Amniotic epithelial cell (primary cell): ENCODE results near the gene PHEX.
A peak's percentile ranks its signal among the peaks of the same experiment; 100 is the strongest.

Experiments used
- DNase-seq: peaks from one replicate; pipeline ENCODE4 v3.0.0-alpha.2; 2010; ENCODE audit warnings: low read depth

Gene PHEX

DNA sequence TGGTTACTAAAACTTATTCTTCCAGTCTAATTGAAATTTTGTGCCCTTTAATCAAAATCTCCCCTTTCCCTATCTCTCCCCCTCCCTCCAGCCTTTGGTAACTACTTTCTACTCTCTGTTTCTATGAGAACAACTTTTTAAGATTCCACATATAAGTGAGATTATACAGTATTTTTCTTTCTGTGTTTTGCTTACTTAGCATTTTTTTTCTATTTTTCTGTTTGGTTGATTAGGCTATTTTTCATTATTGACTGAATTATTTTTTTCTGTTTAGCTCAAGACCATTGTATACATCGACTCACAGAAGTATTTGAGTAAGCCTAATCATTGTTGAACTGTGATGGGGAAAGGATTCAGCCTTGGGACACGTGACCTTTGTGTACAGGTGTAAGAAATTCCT, 116.4 kb downstream of the PHEX start:
- no peak for DNase-seq

DNA sequence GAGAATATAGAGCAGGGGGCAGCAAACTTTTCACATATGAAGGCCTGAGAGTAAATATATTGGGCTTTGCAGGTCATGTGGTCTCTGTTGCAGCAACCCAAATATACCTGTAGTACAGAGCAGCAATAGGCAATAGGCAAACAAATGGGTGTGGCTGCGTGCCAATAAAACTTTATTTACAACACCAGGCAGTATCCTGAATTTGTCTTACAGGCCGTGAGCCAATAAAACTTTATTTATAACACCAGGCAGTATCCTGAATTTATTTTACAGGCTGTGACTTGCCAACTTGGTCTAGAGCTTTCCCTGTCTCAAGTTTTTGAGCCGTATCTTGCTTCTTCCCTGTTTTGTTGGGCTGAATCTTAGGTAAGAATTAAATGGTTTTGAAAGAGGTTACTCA, 118.2 kb downstream of the PHEX start:
- no peak for DNase-seq

DNA sequence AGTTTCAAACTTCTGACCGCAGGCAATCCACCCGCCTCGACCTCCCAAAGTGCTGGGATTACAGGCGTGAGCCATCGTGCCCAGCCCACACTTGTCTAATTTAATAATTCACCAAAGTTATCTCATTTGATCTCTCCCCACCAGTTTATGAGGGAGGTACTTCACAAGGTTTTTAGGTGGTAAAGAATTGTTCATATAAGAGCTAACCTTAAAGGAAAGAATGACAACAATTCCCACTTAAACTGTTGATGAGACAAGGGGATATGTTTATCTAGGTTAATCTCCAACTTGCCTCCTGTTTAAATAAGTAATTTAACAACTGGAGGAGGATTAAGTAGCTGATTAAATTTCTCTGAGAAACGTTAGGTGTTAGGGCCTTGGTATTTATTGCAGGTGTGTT, 123.0 kb downstream of the PHEX start:
- DNase-seq, result no peak

DNA sequence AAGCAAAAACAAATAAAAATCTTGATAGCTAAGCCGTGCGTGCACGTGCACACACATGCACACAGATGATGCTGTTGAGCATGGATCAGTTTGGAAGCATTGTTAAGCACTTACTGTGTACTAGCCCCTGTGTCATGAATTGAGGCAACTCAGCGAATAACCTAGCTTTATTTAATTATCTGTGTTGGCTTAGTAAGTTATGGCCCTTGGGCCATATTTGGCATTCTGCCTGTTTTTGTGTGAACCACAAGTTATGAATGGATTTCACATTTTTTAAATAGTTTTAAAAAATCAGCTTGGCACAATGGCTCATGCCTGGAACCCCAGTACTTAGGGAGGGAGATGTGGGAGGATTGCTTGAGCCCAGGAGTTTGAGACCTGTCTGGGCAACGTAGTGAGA, 126.9 kb downstream of the PHEX start:
- DNase-seq, result peak; percentile 72

DNA sequence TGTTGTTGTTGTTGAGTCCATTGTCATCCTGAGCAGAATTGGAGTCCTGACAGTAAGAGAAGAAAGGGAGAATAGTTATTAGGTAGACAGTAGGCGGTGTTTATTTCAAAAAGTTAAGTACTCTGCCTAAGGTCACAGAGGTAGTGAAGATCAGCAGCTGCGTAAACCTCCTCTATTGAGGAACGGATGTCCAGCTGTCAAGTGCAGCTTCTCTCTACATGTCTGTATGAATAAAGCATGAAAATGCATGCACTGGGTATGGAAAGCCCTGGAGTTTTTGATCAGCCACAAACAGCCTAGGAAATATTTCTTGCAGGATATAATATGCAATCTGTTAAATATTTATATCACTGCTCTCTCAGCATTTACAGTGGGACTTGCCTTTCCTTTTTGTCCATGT, 131.2 kb downstream of the PHEX start:
- DNase-seq, result no peak

DNA sequence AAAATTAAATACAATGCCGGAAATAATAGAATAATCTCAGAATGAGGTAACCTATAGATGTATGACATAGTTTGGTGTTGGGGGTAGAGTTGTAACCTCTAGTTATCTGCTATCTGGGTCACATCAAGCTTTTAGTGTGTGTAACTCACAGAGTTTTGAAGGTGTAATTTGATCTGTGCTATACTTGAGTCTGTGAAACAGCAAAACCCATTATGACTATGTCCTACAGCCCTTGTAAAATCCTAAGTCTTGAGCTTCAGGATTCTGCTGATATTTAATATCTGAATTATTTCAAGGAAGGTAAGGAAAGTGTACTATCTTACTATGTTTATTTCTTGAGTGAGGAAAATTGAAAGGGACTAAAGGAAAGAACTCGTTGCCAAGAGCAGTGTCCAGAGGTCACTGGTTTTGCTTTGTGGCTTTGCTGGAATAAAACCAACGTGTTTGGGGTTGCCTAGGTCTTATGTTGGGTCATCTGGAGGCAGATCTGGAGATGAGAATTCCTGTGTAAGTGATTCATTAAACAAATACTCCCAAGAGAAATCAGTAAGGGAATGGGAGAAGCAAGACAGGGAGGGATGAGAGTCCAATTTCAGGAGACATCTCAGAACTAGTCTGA, 132.8 kb downstream of the PHEX start:
- DNase-seq, result peak; percentile 48

DNA sequence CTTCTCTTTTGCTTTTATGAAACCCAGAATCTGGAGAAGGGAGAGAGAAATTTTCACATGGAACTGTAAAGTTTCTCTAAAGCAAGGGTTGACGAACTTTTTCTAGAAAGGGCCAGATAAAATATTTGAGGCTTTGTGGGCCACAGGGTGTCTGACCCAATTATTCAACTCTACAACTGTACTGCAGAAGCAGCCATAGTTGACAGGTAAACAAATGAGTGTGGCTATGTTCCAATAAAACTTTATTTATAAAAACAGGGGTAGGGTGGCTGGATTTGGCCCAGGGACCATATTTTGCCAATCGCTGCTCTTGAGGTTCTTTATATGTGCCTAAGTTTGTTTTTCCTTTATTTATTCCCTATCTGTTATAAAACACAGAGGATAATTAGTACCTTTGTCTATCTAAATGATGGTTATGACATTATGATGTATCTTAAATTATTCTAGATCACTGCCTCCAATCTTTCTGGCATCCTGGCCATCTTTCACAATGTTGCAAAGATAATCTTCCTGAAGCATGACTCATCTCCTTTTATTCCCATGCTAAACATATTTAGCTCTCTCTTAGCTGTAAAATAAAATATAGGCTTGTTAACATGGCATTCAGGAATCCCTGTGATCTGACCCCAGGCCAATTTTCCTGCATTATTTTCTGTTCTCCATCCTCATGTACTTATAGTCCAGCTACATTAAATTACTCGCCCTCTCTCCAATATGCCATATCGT, 133.8 kb downstream of the PHEX start:
- peak; percentile 69 for DNase-seq

DNA sequence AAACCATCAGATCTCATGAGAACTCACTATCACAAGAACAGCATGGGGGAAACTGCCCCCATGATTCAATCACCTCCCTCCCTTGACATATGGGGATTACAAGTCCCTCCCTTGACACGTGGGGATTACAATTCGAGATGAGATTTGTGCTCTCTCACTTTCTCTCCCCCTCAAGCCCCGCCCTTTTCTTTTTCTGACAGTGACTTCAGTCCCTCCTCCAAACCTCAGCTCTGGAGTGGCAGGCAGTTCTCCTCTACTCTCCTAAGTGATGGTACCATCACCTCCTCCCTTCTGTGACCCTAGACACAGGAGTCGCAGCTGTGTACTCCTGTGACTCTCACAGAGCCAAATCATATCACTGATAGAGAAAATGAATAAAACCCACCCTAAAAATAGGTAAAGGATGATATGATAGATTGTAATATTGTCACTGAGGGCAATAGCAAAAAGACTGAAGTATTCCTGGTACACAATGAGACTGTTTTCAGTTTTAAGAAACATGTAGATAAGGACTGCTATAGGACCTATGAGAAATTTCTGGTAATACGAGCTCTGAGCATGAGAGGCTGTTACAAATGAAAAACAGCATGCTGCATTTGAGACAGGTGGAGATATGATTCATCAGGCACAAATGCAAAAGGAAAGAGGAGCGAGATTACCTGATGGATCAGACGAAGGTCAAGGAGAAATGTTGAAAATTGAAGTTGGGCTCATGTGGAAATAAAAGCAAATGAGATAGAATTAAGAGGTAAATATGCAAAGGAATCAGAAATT, 139.3 kb downstream of the PHEX start:
- no peak for DNase-seq

DNA sequence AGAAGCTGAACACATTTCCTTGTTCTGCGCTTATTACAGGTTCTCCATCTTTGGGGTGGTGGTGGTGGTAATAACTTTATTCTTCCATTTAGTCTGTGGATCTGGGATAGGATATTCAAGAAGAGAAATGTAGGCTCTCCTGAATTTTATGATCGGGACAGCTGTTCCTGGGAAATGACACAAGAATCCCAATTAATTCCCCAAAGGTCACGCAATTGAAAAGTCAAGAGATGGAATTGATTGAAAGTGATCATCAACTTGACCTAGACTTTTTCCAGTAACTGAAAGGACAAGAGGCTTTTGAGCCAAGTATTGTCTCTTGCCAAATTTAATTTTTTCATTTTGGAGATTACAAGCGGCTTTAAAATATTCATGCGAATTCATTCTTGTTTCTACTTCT, 141.8 kb downstream of the PHEX start:
- no peak for DNase-seq

DNA sequence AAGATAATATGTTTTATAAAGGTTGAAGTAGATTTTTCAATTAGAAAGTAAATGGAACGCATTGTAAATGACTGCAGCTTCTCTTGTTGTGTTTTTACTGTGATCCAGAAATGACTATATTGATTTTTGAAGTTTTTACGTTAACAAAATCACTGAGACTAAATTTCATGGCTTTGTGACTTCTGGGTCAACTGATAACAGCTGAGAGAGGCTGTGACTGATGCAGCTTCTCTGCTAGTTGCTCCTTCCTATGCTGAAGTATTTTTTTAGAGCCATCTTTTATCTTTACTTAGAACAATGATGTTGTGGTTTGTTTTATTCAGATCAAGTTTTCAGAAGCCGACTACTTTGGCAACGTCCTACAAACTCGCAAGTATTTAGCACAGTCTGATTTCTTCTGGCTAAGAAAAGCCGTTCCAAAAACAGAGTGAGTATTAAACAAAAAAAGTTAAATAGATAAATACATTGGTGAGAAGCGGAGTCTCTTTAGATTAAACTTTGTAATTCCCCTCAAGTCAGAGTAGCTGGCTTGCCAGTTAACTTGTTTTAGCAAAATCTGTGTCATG, 145.9 kb downstream of the PHEX start:
- DNase-seq, result no peak

DNA sequence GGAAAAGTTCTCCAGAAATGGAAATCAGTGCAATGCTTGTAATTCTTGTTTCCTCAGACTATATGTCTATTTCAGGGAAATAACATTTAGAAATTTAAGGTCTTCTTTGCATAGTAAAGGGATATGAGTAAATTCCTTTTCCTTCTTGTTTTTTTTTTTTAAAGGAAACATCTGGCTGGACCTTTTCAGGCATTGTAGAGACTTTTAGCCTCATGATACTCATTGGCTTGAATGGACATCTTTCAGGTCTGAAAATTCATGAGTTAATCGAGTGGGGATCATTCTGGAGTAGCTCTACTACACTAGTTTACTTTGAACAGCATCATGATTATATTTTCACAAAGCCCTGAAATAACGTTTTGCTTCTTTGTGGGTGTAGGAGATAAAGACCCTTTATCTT, 152.0 kb downstream of the PHEX start:
- DNase-seq, result no peak

DNA sequence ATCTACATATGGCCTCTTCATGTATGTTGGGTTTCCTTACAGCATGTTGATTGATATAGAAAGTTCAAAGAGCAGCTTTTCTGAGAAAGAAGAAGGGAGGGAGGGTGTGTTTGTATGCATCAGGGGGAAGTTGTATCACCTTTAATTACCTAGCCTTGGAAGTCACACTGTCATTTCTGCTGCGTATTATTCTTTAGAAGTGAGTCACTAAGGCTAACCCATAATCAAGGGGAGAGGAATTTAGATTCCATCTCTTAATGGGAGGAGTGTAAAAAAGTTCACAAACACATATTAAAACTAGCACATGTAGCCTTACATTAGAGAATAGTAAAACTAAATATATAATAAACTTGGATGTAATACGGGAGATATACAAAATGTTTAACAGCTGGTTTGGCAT, 154.0 kb downstream of the PHEX start:
- DNase-seq, result no peak

DNA sequence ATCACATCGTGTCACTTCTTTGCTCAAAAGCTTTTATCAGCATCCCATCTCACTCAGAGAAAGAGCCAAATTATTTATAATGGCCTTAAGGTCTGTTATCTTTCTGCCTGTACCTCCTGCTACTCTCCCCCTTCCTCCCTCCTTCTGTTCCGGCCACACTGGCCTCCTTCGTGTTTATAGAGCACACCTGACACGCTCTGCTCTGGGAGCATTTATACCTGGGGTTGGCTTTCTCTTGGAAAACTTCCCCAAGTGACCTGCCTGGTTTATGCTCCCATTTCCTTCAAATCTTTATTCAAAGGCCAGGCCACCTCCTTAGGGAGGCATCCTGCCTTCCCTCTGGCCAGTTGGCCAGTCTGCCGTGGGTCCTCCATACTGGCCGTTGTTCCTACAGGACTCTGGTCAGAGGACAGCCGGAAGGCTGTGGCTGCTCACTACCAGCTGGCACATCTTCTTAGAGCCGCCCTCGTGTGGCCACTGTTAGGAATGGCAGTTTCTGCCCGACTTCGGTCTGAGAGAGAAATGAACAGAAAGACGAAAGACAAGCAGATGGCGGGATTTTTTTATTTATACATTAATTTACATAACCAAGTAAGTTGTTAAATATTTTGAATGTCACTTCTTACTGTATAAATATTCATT, 160.4 kb downstream of the PHEX start:
- DNase-seq, result peak; percentile 33

DNA sequence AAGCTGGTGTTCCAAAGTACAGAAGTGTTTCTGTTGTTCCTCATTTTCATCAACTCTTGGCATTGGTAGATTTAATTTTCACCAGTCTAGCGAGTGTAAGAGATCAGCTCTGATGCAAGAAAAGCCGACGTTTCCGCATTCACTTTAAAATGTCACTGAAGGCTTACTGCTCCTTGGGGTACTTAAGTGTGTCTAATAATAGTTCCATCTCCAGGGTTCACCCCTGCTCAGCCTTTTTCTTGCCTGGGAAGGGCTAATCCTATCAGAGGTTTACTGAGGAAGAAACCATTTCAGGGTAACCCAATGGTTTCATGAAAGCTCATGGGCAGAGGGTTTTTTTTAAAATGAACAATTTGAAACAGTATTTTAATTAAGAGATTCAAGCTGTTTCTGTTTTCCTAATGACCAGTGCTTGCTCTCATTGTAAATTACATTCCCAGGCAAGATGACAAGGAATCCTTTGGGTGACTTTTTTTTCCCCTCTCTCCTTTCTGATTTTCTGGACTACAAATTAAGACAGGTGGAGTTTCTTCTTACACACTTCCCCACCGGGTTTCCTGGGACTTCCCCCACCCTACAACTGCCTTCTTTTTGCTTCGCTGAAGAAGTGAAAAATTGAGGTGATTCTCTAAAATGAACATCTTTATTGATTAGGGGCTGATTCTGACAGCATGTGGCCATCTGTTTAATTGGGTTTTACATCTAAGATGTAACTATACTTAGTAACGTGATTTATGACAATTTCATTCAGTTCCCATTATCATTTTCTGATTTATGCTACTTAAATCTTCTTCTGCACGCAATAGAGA, 161.9 kb downstream of the PHEX start:
- no peak for DNase-seq

DNA sequence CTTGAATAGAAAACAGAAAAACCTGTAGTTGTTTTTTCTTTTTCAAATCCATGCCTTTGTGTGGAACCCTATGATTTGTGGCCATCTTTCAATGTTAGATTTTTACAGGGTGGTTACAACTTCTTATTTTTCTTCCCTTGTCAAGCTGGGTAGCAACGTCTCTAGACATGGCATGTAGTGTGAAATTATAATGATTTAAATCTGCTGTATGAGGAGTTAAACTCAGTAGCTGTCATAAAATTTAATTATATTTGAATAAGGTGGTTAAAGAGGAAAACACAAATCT, 162.5 kb downstream of the PHEX start:
- DNase-seq, result no peak

DNA sequence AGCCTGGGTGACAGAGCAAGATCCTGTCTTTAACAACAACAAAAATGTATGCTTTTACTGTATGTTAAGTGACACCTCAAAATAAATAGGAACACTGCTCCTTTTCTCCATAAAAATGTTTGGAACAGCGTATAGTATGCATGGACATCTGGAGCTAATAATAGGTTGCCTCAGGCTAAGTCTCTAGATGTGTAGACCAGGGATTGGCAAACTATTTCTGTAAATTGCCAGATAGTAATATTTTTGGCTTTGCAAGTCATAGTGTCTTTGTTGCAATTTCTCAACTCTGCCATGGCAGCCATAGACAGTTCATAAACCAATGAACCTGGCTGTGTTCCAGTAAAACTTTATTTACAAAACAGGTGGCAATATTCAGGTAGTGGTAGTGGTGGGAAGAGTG, 164.0 kb downstream of the PHEX start:
- DNase-seq, result no peak

DNA sequence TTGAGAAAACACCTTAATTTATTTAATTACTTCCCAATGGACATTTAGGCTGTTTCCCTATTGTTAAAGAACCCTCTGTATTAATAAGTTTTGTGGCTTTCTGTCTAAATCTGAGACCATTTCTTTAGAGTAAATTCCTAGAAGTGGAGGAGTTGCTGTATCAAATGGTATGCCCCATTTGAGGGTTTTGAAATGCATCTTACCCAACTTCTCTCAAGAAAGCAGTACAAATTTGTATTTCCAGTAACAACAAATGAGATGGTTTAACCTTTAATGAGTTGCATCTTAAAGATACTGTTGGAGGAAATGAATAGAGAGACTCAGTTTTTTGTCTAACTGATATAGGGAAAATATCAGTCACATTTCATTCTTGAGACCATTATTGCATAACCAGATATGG, 170.1 kb downstream of the PHEX start:
- peak; percentile 51 for DNase-seq

DNA sequence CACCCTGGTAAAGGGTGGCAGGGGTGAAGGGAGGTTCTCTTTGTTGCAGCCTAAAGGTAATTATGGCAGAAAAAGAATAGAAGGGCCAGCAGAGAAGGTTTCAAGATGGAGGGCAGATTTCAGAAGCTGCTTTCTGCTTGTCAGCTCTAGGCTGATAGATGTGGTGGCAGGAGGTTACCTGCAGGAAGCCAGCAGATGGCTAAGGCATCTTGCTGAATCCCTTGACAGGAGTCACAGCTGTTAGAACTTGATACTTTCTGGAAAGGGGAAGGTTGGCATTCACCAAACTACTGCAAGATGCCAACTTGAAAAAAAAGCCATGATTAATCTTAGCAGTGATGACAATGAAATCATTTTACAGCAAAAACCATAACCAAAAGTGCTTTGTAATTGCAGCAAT, 171.1 kb downstream of the PHEX start:
- DNase-seq, result no peak

DNA sequence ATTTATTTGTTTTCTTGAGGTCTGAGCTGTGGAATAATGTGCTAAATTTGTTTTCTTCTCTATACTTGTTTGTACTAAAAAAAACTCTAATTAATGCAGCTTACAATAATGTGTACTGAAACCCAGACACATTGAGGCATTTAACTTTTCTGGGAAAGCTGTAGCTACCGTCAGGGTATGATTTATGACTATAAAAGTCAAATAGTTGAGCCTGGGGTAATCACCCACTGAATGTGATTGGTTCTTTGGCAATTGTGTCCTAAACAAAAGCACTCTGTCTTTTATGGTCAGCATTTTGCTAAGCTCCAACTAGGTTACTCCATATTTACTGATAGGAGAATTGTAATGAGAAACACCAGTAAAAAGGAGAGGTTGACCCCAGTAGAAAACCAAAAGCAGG, 174.7 kb downstream of the PHEX start:
- DNase-seq, result no peak

DNA sequence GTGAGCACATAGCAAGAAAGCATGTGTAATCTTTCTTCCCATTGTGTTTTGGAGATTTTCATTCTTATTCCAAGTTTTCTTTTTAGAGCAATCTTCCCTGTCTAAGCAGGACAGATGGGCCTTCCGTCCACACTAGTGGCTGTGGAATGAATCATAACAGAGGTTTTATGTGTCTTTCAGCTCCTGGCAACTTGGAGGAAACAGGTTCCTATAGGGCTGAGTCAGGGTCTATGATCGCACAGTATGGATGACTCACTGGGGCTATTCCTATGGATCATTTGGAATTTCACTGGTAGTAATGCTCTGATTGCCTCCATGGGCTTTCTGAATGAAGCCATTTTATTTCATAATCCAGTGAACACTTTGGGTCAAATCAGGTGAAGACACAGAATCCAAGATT, 188.8 kb downstream of the PHEX start:
- peak; percentile 40 for DNase-seq

DNA sequence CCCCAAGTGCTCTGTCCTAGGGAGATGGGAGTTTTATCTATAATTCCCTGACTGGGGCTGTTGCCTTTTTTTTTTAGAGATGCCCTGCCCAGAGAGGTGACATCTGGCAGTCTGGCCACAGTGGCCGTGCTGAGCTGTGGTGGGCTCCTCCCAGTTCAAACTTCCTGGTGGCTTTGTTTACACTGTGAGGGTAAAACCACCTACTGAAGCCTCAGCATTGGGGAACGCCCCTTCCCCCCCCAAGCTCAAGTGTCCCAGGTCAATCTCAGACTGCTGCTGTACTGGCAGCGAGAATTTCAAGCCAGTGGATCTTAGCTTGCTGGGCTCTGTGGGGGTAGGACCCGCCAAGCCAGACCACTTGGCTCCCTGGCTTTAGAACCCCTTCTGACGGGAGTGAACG, 202.3 kb downstream of the PHEX start:
- no peak for DNase-seq

DNA sequence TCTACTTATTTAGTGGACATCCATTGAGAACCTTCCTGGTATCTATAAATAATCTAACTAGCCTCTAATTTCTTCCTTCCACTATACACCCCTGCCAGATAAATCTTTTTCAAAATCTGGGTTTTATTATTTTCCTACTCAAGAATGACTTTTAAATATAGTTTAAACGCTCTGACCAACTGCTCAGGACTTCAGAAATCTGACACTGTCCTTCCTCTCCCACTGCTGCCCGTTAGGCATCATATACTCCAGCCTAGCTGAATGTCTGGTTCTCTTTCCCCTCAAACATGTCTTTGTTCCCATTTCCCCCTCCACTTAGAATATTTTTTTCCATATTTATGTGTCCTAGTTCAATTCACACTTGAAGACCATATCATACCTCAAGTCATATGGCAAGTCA, 205.4 kb downstream of the PHEX start:
- no peak for DNase-seq
